GM18511 (cell line): ENCODE results near the gene CTAGE9.
"Not testable (repeated sequence)": the region's sequence is repeated elsewhere in the genome, so short reads cannot be mapped to it uniquely, and the experiment has no call there.

Experiments
- ATAC-seq: cut with Tn5 transposase; IDR thresholded peaks from one replicate; pipeline ENCODE4 v1.9.1; 2021; ENCODE audit warnings: mild to moderate bottlenecking, moderate library complexity; ENCODE audit not compliant: unreplicated experiment

The CTAGE9 gene

DNA sequence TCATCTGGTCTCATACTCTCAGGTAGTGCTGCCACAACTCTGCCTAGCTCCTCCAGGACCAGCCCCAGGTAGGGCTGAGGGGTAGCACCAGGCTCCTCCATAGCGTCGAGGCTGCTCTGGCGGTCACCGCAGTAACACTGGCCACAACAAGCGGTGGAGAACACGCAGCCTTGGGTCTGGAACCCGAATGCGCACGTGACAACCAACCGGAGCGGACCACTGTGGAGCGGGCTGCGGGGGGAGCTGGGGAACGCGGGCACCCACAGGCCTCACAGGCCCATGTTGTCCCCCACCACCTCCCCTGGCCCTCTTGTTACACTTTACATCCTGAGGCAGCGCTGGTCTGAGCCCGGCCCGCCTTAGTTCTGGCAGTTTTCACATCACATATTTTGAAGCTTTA lies at the start of gene CTAGE9:
CTAGE9 (minus strand) TSS at position 101 of the 400 bp plus-strand sequence; CDS start at position 101, 0 bp downstream.
- ATAC-seq: not testable (repeated sequence)

- ATAC-seq: no peak
Measured at GRCh38 chr6:131758920-131759319, 48.1 kb upstream of the CTAGE9 start.

DNA sequence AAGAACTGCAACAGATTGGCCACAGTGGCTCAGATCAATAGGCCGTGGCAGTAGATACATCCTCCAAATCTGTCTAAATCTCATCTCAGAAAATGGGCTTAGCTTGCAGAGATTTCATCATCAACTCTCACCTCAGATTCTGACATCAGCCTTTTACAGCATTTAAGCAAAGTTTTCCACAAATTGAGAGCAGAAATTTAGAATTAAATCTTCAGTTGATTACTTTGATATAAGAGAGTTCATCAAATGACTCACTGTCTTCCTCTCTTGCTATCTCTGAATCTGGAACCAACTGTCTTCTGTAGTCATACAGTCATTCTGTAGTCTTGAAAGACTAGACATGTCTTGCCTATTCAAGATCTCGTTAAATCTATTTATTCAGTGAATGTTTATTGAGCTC lies 45.2 kb upstream of the CTAGE9 start:
- ATAC-seq: no peak

- ATAC-seq: no peak
Measured at GRCh38 chr6:131755597-131755996, 44.8 kb upstream of the CTAGE9 start.

GRCh38 chr6:131754715-131755567 lies 44.1 kb upstream of the CTAGE9 start:
- ATAC-seq: no peak

DNA sequence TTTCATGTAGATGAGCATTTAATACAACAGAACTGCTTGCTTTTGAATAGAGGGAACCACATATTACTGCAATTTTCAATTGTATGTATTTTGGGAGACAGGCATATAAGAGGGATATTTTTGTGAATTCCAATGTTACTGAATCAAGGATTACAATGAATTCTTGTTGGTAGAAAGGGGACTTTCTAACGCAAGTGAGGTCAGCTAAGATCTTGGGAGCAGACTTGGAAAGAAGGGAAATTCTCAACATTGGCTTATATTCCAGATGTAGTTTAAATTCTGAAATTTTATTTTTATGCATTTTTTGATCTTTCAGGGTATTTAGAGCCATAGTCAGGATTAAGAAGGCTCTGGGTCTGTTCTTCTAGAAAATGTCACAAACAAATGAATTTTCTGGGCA lies 43.3 kb upstream of the CTAGE9 start:
- no peak for ATAC-seq

- not testable (repeated sequence) for ATAC-seq
Measured at GRCh38 chr6:131751012-131751715, 40.3 kb upstream of the CTAGE9 start.

DNA sequence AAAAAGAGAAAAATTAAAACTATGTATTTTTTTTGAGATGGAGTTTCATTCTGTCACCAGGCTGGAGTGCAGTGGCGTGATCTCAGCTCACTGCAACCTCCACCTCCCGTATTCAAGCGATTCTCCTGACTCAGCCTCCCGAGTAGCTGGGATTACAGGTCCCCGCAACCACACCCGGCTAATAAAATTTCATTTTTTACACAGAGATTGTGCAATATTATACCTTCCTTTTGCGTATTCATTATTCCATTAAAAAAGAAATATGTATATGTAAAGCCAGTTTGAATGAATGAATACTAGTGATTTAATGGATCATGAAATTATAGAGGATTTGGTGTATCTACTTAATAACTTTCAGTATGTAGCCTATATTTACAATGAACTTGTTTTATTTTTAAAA lies 38.2 kb upstream of the CTAGE9 start:
- no peak for ATAC-seq

- no peak for ATAC-seq
Measured at GRCh38 chr6:131747821-131748353, 37.1 kb upstream of the CTAGE9 start.

DNA sequence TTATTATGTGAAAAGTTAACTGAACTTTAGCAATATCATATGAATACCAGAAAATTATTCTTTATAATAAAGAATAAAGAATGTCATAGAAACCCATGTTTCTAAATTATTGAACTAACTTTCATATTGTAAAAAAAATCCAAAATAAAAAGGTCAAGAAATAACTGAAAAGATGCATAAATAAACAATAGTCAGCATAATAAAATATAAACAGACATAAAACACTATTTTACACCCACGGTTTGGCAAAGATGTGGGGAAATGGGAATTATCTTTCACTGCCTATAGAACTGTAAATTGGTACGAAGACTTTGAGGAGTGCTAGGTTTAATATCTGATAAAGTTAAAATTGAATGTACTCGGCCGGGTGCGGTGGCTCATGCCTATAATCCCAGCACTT lies 34.7 kb upstream of the CTAGE9 start:
- no peak for ATAC-seq

- no peak for ATAC-seq
Measured at GRCh38 chr6:131744432-131745287, 33.8 kb upstream of the CTAGE9 start.

GRCh38 chr6:131741688-131742393 lies 31.0 kb upstream of the CTAGE9 start:
- no peak for ATAC-seq

- no peak for ATAC-seq
Measured at GRCh38 chr6:131740161-131740560, 29.3 kb upstream of the CTAGE9 start.

- ATAC-seq: no peak
Measured at GRCh38 chr6:131739136-131739535, 28.3 kb upstream of the CTAGE9 start.

DNA sequence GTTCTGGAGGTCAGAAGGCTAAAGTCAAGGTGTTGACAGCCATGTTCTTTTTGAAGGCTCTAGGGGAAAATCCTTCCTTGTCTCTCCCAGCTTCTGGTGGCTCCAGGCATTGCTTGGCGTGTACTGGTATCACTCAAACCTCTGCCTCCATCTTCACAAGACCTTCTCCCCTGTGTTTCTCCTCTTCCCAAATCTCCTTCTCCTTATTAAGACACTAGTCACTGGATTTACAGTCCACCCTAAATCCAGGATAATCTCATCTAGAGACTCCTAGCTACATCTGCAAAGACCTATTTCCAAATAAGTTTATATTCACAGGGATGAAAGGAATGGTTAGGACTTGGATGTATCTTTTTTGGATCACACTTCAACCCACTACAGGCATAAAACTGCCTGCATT lies 26.0 kb upstream of the CTAGE9 start:
- no peak for ATAC-seq

DNA sequence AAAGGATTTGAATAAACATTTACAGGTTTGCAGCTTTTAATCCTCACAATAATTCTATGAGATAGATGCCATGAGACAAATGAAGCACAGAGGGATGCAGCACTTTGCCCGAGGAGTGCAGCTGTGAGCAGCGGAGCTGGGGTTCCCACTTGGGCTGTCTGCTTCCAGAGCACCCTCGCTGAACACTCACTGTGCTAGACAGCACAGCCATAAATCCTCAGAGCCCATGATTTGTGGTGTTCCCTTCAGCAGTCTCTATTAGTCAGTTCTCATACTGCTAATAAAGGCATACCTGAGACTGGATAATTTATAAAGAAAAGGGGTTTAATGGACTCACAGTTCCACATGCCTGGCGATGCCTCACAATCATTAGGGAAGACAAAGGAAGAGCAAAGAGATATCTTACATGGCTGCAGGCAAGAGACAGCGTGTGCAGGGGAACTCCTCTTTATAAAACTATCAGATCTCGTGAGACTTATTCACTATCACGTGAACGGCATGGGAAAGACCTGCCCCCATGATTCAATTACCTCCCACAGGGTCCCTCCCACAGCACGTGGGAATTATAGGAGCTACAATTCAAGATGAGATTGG lies 25.3 kb upstream of the CTAGE9 start:
- no peak for ATAC-seq

- ATAC-seq: no peak
Measured at GRCh38 chr6:131733376-131734016, 22.7 kb upstream of the CTAGE9 start.

- ATAC-seq: no peak
Measured at GRCh38 chr6:131731224-131731623, 20.4 kb upstream of the CTAGE9 start.

- ATAC-seq: no peak
Measured at GRCh38 chr6:131730264-131730663, 19.4 kb upstream of the CTAGE9 start.
